Neural crest cell (in vitro differentiated cells): Measurements from ENCODE around the gene CHST4. TPM values are rescaled to one million over a fixed set of nuclear protein-coding genes. Genes with fewer than 3 reads are reported as not detected.
"Not testable (repeated sequence)": the region's sequence is repeated elsewhere in the genome, so short reads cannot be mapped to it uniquely, and the experiment has no call there.

Source experiments
- DNase-seq: peaks from one replicate; pipeline ENCODE4 v3.0.0; 2021; ENCODE audit warnings: low read depth, mixed read lengths, low spot score
- H3K27ac Mint-ChIP-seq: one replicate; pipeline ENCODE4 v1.8.0; 2021; ENCODE audit warnings: mild to moderate bottlenecking, mixed read lengths; ENCODE audit not compliant: unreplicated experiment
- H3K27me3 Mint-ChIP-seq: 2 replicates; pipeline ENCODE4 v1.8.0; 2021; ENCODE audit warnings: low read depth, mild to moderate bottlenecking, mixed read lengths
- H3K36me3 Mint-ChIP-seq: 2 replicates; pipeline ENCODE4 v1.8.0; 2021; ENCODE audit warnings: low read depth, mild to moderate bottlenecking, mixed read lengths
- H3K4me1 Mint-ChIP-seq: 2 replicates; pipeline ENCODE4 v1.8.0; 2021; ENCODE audit warnings: mixed read lengths
- H3K4me3 Mint-ChIP-seq: one replicate; pipeline ENCODE4 v1.8.0; 2021; ENCODE audit warnings: mild to moderate bottlenecking, mixed read lengths
- H3K9me3 Mint-ChIP-seq: 2 replicates; pipeline ENCODE4 v1.8.0; 2021; ENCODE audit warnings: mixed read lengths
- total RNA-seq: library from RNA; stranded (reverse); gene quantifications from 2 replicates; pipeline ENCODE4 v1.2.1, GENCODE V29; 2021
- TF ChIP-seq, protein P1 (sequence below): fragments of 200-600 bp; sonication (generic); conservative IDR thresholded peaks from 2 replicates; pipeline ENCODE4 v1.5.0; 2021; ENCODE audit warnings: antibody characterized with exemption, mild to moderate bottlenecking

The CHST4 gene
- total RNA-seq, 1 donor from 2014 or later, result not detected

DNA sequence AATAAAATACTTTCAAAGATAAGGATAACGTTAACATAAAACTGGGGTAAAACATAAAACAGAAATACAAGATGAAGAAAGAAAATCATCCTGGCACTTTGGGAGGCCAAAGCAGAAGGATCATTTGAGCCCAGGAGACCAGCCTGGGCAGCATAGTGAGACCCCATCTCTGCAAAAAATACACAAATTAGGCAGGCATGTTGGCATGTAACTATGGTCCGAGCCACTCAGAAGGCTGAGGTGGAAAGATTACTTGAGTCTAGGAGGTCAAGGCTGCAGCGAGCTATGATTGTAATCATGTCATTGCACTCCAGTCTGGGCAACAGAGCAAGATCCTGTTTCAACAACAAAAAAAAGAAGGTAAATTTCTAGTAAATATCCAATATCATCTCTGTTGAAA is 31.1 kb downstream of the CHST4 start:
- H3K4me1 Mint-ChIP-seq, result no peaks in the 10 kb centered on the region
- peaks cover 3% of the 10 kb centered on the region for H3K36me3 Mint-ChIP-seq
- no peak overlapping the region for H3K27ac Mint-ChIP-seq
- no peak overlapping the region for H3K4me3 Mint-ChIP-seq
- TF ChIP-seq, protein P1, sequence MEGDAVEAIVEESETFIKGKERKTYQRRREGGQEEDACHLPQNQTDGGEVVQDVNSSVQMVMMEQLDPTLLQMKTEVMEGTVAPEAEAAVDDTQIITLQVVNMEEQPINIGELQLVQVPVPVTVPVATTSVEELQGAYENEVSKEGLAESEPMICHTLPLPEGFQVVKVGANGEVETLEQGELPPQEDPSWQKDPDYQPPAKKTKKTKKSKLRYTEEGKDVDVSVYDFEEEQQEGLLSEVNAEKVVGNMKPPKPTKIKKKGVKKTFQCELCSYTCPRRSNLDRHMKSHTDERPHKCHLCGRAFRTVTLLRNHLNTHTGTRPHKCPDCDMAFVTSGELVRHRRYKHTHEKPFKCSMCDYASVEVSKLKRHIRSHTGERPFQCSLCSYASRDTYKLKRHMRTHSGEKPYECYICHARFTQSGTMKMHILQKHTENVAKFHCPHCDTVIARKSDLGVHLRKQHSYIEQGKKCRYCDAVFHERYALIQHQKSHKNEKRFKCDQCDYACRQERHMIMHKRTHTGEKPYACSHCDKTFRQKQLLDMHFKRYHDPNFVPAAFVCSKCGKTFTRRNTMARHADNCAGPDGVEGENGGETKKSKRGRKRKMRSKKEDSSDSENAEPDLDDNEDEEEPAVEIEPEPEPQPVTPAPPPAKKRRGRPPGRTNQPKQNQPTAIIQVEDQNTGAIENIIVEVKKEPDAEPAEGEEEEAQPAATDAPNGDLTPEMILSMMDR, result no peak
- no peak for DNase-seq
- H3K27me3 Mint-ChIP-seq, result peaks cover 58% of the 10 kb centered on the region
- H3K9me3 Mint-ChIP-seq, result peaks cover 4% of the 10 kb centered on the region

DNA sequence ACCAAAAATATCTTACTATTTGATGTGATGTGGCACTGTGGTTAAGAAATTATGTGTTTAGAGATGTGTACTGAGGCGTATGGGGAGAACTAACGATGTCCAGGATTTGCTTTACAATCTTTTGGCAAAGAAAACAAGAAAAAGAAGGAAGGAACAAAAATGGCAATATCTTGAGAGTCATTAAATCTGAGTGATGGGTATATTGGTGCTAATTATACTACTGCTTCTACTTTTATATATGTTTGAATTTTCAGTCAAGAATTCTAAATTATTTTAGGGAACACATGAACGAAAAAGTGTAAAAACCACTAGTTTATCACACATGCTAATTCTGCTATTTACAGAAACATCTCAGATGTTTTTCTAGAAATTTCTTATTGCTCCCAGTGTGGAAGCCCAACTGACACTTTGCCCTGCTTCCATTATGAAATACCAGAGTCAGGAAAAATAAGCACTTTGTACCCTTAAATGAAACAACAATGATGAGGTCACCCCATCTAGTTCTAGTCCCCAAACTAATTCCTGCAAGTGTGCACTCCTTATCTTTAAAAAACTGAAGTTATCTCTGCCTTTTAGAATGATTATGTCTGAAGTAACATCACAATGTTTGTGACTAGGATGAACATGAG is 31.8 kb downstream of the CHST4 start:
- H3K36me3 Mint-ChIP-seq, result peaks cover 3% of the 10 kb centered on the region
- peaks cover 51% of the 10 kb centered on the region for H3K27me3 Mint-ChIP-seq
- no peak overlapping the region for H3K27ac Mint-ChIP-seq
- TF ChIP-seq, protein P1, result no peak
- DNase-seq, result no peak
- H3K9me3 Mint-ChIP-seq, result peaks cover 6% of the 10 kb centered on the region
- H3K4me3 Mint-ChIP-seq, result no peak overlapping the region
- H3K4me1 Mint-ChIP-seq, result no peaks in the 10 kb centered on the region

GRCh38 chr16:71559855-71560254 is 33.6 kb downstream of the CHST4 start:
- Mint-ChIP-seq H3K9me3 (peaks cover 6% of the 10 kb centered on the region), H3K4me3 (no peak overlapping the region), H3K27me3 (peaks cover 49% of the 10 kb centered on the region), H3K4me1 (peaks cover 7% of the 10 kb centered on the region), H3K27ac (no peak overlapping the region), H3K36me3 (peaks cover 3% of the 10 kb centered on the region)
- no peak for DNase-seq
- TF ChIP-seq, protein P1, result no peak

- H3K27ac Mint-ChIP-seq, H3K9me3 Mint-ChIP-seq, H3K4me3 Mint-ChIP-seq, H3K36me3 Mint-ChIP-seq, DNase-seq: not testable (repeated sequence)
- Mint-ChIP-seq H3K27me3 (peaks cover 56% of the 10 kb centered on the region), H3K4me1 (peaks cover 16% of the 10 kb centered on the region)
Observed at GRCh38 chr16:71561886-71562285, 35.7 kb downstream of the CHST4 start.

DNA sequence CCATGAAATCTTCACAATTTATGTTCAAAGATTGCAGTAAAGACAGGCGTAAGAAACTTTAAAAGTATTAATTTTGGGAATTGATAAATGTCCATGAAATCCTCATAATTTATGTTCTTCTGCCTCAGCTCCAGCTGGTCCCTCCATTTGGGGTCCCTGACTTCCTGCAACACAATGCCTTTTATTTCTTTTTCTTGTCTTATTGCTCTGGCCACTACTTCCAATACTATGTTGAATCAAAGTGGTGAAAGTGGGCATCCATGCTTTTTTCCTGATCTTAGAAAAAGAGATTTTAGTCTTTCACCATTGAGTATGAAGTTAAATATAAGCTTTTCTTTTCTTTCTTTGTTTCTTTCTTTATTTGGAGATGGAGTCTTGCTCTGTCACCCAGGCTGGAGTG is 36.3 kb downstream of the CHST4 start:
- H3K27me3 Mint-ChIP-seq, result peaks cover 55% of the 10 kb centered on the region
- peaks cover 16% of the 10 kb centered on the region for H3K4me1 Mint-ChIP-seq
- TF ChIP-seq, protein P1, result no peak
- no peak for DNase-seq
- H3K4me3 Mint-ChIP-seq, result no peak overlapping the region
- H3K9me3 Mint-ChIP-seq, result peaks cover 6% of the 10 kb centered on the region
- peaks cover 3% of the 10 kb centered on the region for H3K36me3 Mint-ChIP-seq
- no peak overlapping the region for H3K27ac Mint-ChIP-seq

GRCh38 chr16:71564335-71564967 is 38.2 kb downstream of the CHST4 start:
- Mint-ChIP-seq H3K36me3 (peaks cover 3% of the 10 kb centered on the region), H3K4me3 (peak overlapping the region; percentile 96), H3K4me1 (peaks cover 16% of the 10 kb centered on the region), H3K27ac (peak overlapping the region; percentile 79), H3K27me3 (peaks cover 38% of the 10 kb centered on the region), H3K9me3 (peaks cover 6% of the 10 kb centered on the region)
- peak; percentile 2 for DNase-seq
- TF ChIP-seq, protein P1, result no peak
